22Rv1 (cell line): Measurements from ENCODE around the gene PARD3B.

Source experiments
- H3K27ac ChIP-seq: fragments of 450-650 bp; 2 replicates; pipeline ENCODE4 v1.5.1; 2017
- ZFX ChIP-seq: fragments of 450-650 bp; IDR thresholded peaks from 2 replicates; pipeline ENCODE4 v1.6.1; 2017; ENCODE audit warnings: antibody characterized with exemption, borderline replicate concordance
- TF ChIP-seq, protein P1 (sequence below): fragments of 450-650 bp; IDR thresholded peaks from 2 replicates; pipeline ENCODE4 v1.5.1; 2017; ENCODE audit warnings: mild to moderate bottlenecking

PARD3B gene

DNA sequence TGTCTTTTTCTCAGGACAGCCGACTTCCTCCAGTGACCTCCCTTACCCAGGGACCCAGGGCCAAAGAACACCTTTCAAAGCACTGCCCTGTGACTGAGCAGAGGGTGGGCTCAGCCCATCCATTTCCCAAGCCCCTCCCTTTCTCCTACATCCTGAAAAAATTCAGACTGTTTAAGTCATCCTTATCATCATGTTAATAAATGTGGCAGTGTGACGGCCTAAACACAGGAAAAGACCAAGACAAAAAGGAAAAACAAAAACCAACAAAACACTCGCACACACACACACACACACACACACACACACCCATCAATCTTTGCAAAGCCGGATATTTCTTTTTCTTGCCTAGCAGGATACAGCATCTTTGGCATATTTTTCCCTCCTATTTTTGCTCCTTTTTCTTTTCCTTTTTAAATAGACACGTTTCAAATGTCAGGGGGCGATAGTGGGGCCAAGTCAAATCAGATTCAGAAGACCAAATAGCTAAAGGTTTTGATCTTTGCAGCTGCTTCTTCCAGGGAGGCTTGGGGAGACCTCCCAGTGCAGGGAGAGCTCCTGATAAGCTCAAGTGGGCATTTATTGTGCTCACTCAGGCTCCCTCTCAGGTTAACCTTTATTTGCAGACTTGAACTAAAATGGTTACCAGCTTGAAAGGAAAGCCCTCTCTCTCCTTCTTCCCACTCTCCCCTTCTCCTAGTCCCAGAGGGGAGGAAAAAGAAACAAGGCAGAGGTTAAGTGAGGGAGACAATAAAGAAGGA lies 1097.5 kb downstream of the PARD3B start:
- no peak overlapping the region for H3K27ac ChIP-seq
- no peak for TF ChIP-seq ZFX
- TF ChIP-seq, protein P1, sequence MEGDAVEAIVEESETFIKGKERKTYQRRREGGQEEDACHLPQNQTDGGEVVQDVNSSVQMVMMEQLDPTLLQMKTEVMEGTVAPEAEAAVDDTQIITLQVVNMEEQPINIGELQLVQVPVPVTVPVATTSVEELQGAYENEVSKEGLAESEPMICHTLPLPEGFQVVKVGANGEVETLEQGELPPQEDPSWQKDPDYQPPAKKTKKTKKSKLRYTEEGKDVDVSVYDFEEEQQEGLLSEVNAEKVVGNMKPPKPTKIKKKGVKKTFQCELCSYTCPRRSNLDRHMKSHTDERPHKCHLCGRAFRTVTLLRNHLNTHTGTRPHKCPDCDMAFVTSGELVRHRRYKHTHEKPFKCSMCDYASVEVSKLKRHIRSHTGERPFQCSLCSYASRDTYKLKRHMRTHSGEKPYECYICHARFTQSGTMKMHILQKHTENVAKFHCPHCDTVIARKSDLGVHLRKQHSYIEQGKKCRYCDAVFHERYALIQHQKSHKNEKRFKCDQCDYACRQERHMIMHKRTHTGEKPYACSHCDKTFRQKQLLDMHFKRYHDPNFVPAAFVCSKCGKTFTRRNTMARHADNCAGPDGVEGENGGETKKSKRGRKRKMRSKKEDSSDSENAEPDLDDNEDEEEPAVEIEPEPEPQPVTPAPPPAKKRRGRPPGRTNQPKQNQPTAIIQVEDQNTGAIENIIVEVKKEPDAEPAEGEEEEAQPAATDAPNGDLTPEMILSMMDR: no peak

- no peak overlapping the region for H3K27ac ChIP-seq
- TF ChIP-seq, protein P1: no peak
- no peak for TF ChIP-seq ZFX
These were observed 1098.2 kb downstream of the PARD3B start for GRCh38 chr2:205643391-205643885.

- no peak overlapping the region for H3K27ac ChIP-seq
- TF ChIP-seq, protein P1: no peak
- no peak for TF ChIP-seq ZFX
These were observed 1098.7 kb downstream of the PARD3B start for GRCh38 chr2:205644018-205644417.

- H3K27ac ChIP-seq: no peak overlapping the region
- TF ChIP-seq, protein P1: no peak
- no peak for TF ChIP-seq ZFX
These were observed 1101.4 kb downstream of the PARD3B start for GRCh38 chr2:205646680-205647079.

GRCh38 chr2:205650450-205650849 lies 1105.2 kb downstream of the PARD3B start:
- H3K27ac ChIP-seq: no peak overlapping the region
- TF ChIP-seq, protein P1: no peak
- no peak for TF ChIP-seq ZFX

DNA sequence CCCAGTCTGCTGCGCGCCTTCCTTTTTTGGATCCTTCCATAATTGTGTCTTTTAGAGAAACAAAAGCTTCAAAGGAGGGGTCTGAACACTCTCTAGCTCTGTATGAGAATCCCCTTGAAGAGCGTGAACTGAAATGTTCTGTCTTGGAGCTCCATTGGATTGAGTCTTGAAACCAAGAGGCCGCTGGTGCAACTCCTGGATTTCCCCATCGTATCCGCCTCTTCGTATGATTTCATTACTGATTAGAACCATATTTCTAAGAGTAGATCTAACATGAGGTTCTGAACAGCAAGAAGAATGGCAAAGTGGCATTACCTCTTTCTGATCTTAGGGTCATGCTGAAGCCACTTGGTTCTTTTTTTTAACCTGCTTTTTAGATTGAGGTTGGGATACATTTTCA lies 1105.7 kb downstream of the PARD3B start:
- TF ChIP-seq, protein P1: no peak
- no peak for TF ChIP-seq ZFX
- no peak overlapping the region for H3K27ac ChIP-seq

DNA sequence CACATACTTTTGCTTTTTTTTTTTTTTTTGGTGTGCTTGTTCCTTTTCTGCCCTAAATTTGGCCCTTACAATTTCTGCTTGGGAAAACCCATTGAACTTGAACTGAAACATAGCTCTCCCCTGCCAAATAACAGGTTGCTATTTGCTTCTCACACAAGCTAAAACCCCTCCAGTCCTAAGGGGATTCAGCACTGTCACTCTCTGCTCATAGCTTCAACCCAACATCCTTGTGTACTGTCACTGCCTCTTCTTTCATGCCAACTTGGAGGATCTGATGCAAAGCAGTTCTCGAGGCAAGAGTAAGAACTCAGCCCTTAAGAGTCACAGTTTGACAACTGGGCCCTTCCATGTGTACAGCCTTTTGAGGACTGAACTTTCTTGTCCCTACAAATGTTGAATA lies 1106.4 kb downstream of the PARD3B start:
- TF ChIP-seq, protein P1: no peak
- no peak for TF ChIP-seq ZFX
- H3K27ac ChIP-seq: no peak overlapping the region
